HG02763 (cell line): ENCODE measurements around the gene TMEM204.

Experiments used
- ATAC-seq: cut with Tn5 transposase; IDR thresholded peaks from one replicate; pipeline ENCODE4 v1.9.1; 2021; ENCODE audit warnings: mild to moderate bottlenecking, moderate library complexity; ENCODE audit not compliant: unreplicated experiment

Gene TMEM204

DNA sequence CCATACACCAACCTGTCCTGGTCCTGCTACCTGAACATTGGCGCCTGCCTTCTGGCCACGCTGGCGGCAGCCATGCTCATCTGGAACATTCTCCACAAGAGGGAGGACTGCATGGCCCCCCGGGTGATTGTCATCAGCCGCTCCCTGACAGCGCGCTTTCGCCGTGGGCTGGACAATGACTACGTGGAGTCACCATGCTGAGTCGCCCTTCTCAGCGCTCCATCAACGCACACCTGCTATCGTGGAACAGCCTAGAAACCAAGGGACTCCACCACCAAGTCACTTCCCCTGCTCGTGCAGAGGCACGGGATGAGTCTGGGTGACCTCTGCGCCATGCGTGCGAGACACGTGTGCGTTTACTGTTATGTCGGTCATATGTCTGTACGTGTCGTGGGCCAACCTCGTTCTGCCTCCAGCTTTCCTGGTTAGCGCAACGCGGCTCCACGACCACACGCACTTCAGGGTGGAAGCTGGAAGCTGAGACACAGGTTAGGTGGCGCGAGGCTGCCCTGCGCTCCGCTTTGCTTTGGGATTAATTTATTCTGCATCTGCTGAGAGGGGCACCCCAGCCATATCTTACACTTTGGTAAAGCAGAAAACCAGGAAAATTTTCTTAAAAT lies 21.5 kb downstream of the TMEM204 start:
- no peak for ATAC-seq

DNA sequence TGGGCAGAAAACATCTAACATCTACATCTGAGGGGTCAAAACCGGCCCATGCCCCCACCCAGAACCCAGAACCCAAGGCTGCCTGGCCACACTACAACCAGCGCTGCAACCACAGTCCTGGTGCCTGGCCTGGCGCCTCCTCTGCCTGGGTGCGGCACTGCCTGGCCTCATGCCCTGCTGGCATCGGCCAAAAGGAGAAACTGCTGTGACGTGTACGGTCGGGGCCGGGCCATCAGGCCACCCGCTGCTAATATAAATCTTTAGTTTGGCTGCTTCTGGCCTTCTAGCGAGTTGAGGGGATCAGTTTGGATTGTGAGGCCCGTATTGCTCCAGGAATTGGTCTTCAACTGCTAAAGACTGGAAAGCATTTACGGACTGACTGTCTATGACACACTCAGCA lies 22.8 kb downstream of the TMEM204 start:
- ATAC-seq, result no peak

DNA sequence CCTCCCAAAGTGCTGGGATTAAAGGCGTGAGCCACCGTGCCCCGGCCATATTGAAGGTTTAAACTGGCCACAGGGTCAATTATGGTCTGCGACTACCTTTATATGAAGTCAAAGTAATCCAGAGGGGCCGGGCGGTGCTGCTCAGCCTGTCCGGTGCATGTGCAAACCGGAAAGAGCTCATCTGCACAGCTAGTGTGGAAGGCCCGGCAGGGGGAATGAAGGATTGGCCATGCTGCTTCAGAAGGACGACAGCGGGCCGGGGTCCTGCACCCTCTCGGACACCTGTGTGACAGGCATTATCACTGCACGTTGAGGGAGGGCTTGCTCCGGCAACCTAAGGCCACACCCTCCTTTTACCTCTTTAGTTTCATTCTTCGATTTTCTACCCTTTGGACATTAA lies 23.6 kb downstream of the TMEM204 start:
- no peak for ATAC-seq

DNA sequence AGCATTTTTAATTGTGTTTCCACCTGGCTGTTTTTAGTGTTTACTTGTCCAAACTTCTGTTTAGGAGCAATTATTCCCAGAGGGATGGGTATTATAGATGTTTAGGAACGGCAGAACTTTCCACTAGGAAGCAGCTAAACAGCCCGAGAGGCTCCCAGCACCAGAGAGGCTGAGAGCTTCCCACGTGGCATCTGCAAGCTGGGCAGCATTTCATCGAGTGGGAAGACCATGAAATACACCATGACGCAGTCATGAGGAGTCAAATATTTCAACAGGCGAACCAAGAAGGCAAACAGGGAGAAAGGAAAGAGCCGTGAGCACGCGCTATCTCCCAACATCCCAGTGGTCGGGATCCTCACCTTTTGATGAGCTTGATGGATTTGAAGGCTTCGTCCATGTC lies 24.1 kb downstream of the TMEM204 start:
- no peak for ATAC-seq

DNA sequence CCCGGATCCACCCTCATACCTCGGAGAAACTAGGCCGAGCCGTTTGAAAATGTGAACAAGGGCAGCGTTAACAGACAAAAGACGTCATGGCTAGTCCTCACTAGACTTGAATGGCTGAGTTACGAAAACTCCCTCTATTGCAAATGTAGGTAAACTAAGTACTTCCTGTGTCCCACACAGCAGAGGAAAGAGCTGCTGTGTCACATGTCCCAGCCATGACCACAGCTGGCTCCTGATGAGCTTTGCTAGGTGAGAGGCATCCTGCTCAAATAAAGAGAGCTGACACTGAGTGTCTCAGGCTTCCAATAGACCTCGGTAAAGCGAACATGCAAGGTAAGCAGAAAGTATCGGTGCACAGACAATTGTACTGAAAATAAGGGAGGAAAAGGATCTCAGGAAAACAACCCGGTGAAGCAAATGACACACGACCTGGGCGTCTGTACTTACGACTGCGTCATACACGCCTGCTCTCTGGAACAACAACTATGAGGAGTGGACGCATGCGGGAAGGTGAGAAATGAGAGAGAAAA lies 26.0 kb downstream of the TMEM204 start:
- ATAC-seq, result no peak

GRCh38 chr16:1560153-1560552 lies 26.7 kb downstream of the TMEM204 start:
- no peak for ATAC-seq

DNA sequence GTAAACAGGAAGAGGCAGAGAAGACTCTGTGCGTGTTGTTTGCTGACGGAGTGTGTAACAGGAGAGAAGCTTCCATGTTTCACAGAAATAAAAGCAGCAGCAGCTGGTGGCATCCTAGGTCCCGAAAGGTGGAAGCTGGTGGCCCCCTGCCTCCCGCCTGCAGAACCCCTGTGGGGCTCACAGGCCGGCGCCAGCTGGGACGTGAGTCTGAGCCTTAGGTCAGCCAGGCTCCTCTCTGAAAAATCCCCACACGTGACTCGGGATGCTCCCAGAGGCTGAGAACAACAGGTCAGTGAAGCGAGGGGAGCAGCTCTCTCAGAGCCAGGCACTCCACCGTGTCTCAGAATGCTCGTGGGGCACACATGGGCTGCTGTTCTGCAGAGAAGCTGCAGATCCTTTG lies 27.4 kb downstream of the TMEM204 start:
- ATAC-seq, result no peak

- no peak for ATAC-seq
Measured at GRCh38 chr16:1561266-1561665, 27.8 kb downstream of the TMEM204 start.

GRCh38 chr16:1561836-1562235 lies 28.4 kb downstream of the TMEM204 start:
- ATAC-seq, result no peak

DNA sequence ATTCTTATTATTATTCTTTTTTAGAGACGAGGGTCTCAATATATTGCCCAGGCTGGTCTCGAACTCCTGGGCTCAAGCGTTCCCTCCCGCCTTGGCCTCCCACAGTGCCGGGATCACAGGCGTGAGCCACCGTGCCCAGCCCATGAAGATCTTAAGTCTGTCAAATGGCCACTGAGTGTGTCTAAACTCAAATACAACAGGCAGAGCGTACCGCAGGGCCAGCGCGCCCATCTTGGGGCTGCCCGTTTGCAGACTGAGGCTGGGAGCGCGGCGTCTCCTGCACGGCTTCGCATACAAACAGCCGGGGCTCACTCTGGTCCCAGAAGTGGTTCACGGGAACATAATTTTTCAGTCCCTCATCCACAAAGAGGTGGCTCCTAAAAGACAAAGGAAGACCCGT lies 30.3 kb downstream of the TMEM204 start:
- no peak for ATAC-seq

GRCh38 chr16:1564325-1564724 lies 30.9 kb downstream of the TMEM204 start:
- no peak for ATAC-seq

DNA sequence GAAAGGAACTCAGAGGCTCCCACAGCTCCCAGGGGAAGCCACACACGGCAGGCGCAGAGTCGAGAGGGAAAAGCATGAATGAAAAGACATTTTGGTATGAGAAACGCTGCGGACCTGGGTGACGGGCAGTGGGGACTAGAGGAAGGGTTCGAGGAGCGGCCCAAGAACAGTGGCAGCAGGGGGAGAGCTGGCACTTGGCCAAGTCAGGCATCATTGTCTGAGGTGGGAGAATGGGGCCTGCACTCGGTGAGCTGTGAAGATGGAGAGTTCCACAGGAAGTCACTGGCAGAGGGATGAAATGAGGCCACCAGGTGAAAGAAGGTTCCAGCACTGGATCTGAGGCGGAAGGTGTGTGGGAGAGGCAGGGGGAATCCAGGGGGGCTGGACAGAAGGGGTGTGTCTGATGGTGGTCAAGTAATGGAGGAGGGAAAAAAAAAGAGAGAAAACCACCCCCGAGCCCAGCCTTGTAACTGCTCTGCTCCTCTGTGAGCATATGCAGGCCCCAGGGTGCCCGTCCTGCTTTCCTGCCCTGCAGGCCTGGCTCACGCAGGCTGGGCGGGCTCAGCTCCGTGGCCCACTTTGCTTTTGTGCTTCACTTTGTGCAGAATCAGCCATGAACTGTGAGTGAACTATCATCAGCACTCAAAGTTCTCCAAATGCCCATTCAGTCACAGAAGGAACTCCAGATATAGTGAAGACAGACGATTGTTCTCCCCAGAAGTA lies 31.8 kb downstream of the TMEM204 start:
- no peak for ATAC-seq

GRCh38 chr16:1567988-1568387 lies 34.5 kb downstream of the TMEM204 start:
- ATAC-seq, result no peak

- no peak for ATAC-seq
Measured at GRCh38 chr16:1571012-1571671, 37.7 kb downstream of the TMEM204 start.

GRCh38 chr16:1572673-1573072 lies 39.2 kb downstream of the TMEM204 start:
- no peak for ATAC-seq

DNA sequence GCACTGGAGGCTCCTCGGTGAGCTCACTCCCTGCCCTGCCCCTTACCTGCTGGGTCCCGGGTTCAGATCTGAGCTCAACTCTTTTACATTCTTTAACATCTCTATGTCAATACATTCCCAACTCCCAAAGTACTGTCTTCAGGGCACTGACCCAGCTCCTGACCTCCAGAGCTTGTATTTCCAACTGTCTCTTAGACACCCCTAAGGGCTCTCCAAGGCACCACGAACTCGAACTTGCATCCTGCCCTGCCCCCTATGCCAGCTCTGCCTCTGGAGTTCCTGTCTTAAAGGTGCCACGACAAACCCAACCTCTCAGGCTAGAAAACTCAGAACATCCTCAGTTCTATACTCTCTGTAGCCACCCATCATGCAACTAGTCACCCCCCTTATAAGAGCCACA lies 39.8 kb downstream of the TMEM204 start:
- no peak for ATAC-seq

DNA sequence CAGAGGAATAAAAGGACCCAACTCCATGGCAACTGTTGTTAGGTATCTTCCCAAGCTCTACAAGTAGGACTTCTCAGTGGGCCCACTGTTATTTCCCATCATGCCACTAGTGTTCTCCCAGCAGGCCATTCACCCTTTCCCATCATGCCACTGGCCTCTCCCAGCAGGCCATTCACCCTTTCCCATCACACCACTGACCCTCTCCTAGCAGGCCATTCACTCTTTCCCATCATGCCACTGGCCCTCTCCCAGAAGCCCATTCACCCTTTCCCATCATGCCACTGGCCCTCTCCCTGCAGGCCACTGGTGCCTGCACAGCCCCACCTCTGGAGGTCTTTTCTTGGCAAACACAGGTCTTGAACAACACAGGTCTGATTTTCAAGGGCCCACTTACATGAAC lies 42.1 kb downstream of the TMEM204 start:
- no peak for ATAC-seq

- no peak for ATAC-seq
Measured at GRCh38 chr16:1579214-1579613, 45.7 kb downstream of the TMEM204 start.

GRCh38 chr16:1580256-1580655 lies 46.8 kb downstream of the TMEM204 start:
- ATAC-seq, result no peak

GRCh38 chr16:1580956-1581355 lies 47.5 kb downstream of the TMEM204 start:
- ATAC-seq, result no peak

- no peak for ATAC-seq
Measured at GRCh38 chr16:1581804-1582203, 48.3 kb downstream of the TMEM204 start.

GRCh38 chr16:1583180-1583579 lies 49.7 kb downstream of the TMEM204 start:
- no peak for ATAC-seq
